Sigmoid colon (tissue), 3 donors: ENCODE data around the gene PVALB.

Source experiments
- CTCF ChIP-seq, 4 experiments: fragments of 450-650 bp in 3 of 4; fragments of 200-600 bp in 1 of 4; IDR thresholded peaks; one replicate each; pipeline ENCODE4 v1.5.1; 2016 to 2019; ENCODE audit warnings: antibody characterized with exemption in 4 of 4, mild to moderate bottlenecking in 3 of 4, moderate library complexity in 2 of 4
- POLR2A ChIP-seq, 2 donors: fragments of 450-650 bp; IDR thresholded peaks; one replicate each; pipeline ENCODE4 v1.6.1; 2016; ENCODE audit warnings: antibody characterized with exemption in 2 of 2, mild to moderate bottlenecking in 2 of 2, moderate library complexity in 2 of 2

- TF ChIP-seq CTCF (IDR thresholded peaks at IDR 0.05) (no peak), POLR2A (IDR thresholded peaks at IDR 0.05) (no peak)
Observed at GRCh38 chr22:36806835-36807234, 10.0 kb downstream of the PVALB start.
